ACHN (cell line): ENCODE results near the gene WFIKKN2.
"Not testable (repeated sequence)": the region's sequence is repeated elsewhere in the genome, so short reads cannot be mapped to it uniquely, and the experiment has no call there.

Experiments
- DNase-seq: peaks from one replicate; pipeline ENCODE4 v3.0.0-alpha.2; 2015
- in situ Hi-C: cut with HindIII; loops from 2 replicates; pipeline ENCODE4 v1.10.0; 2017; ENCODE audit warnings: low sequenced_read_pairs, low pct_ligation_motif_present, low pct_unique_long_range_greater_than_20kb

WFIKKN2 gene

DNA sequence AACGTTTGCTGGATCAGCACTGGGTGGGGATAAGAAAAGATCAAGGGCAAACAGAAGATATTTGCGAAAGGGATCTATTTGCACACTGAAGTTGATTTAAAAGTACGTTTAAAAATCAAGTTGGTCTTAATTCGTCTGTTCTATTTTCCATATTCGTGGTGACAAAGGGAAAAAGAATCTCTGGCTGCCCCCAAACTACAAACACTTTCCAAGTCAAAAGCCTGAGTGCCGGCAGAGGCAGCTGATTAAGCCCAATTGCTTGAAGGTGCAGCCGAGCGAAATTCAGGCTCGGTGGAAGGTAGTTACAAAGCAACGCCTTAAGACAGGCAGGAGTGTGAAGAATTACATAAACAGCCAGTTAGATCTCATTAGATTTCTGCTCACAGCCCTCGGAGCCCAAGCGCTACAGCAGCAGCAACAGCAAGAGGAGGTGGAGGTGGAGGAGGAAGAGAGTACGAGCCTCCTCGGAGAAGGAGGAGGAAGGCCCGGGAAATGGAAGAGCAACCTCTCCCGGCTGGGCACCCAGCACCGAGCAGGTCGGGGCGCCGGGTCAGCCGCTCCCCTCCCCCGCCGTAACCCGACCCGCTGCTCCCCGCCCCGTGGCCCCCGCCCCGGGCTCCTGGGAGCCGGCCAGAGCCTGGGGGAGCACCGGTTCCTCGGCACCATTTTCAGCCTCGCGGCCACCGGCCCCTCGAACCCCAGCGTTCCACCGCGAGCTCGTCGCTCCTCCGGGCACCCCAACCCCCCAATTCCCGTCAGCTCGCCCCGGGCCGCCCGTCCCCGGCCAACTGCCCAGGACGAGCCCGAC, 29.9 kb downstream of the WFIKKN2 start:
- peak; percentile 57 for DNase-seq
- in situ Hi-C loops, result no loop called here

DNA sequence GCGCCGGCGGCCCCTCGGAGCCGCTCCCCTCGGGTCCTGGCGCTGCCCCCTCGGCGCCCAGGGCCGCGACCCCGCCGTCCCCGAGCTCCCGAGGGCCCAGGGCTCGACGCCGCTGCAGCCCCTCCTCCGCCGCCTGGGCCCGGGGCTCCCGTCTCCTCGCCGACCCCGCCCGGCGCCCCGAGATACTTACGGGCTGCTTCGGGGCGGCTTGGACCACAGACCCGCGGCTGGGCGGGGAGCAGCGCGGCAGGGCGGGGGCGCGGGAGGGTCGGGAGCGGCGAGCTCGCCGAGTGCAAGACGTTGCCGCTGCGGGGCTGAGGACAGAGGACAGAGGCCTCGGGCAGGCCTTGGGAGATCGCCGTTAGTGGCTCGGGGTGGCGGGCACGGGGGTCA, 30.5 kb downstream of the WFIKKN2 start:
- in situ Hi-C loops, result no loop called here
- no peak for DNase-seq

DNA sequence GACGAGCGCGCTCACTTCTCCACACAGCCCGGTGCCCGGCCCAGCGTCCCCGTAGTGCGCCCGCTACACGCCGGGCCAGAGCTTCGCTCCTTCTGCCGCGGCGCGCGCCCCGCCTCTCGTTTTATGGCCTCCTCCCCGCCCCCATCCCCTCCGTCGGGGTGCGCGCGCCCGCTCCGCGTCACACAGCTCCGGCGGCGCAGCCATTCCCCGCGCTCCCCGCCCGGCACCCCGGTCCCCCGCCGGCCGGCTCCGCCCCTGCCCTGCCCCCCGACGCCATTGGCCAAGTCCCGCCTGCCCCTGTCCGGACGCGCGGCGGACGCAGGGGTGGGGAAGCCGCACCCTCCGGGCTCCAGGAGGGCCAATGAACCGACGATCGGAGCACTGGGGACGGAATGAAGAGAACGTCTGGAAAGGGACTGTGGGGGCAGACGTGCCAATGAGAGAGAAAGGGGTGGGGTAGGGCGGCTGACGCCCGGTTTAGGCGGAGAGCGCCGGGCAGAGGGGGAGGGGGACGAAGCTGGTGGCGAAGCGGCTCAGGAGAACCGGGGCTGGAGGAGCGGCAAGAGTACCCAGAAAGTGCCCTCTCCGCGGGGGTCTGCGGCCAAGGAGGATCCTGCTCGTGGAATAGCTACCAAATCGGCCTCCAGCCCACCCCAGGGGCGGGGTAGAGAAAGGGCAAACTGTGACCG, 31.0 kb downstream of the WFIKKN2 start, which contains the start of gene TOB1:
TSS of gene TOB1 (minus strand) at position 94 of the 689 bp plus-strand sequence. CDS start 2,337 bp downstream, outside the sequence.
- peak; percentile 98 for DNase-seq
- in situ Hi-C loops, result no loop called here

DNA sequence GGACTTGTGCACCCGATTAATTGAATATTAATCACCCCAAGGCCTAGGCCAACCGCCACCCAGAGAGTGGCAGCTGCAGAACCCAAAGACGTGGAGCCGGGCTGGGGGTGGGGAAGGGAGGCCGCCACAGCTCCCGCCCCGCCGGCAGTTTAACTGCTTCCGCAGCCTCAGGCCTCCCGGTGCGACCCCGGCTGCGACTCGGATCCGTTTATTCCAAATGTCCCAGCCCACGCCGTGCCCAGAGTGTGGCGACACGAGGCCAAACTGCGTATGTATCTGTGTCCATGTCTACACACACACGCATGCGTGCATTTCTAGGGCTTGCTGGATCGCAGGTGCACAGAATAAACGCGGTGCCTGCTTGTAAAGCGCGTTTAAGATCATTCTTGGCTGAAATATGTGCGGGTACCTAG, 31.6 kb downstream of the WFIKKN2 start:
- in situ Hi-C loops, result no loop called here
- DNase-seq, result no peak

DNA sequence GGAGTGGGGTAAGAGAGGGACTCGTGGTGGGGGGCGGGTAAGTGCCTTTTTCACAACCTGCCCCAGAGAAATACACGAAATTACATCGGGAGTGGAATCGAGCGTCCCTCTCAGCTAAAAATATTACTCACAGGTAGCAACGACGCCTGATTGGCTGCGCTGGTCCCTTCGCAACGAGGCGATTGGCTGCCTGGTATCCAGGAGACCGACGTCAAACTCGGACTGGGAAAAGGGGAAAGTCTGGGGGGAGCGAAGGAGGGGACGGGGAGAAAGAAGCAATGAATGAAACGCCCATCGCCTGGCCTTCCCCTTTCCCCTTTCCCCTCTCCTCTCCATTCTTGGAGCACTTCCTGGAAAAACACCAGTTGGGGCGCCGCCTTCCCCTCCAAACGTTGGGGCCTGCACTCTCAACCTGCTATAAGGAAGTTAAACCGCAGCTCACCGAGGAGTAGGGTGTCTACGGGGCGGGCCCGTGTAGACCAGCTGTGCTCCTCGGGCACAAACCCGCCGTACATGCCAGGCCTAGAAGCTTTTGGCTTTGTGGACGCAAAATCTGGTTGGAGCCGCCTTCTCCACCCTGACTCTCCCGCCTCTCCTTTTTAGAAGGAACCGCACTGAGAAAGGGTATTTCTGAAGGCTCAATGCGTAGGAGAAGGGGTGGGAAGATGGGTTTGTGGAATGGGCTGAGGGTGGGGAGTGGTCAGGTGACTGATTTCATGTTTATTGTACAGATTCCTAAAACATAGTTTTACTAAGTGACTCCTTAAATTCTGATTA, 32.2 kb downstream of the WFIKKN2 start:
- in situ Hi-C loops, result no loop called here
- DNase-seq, result peak; percentile 99

DNA sequence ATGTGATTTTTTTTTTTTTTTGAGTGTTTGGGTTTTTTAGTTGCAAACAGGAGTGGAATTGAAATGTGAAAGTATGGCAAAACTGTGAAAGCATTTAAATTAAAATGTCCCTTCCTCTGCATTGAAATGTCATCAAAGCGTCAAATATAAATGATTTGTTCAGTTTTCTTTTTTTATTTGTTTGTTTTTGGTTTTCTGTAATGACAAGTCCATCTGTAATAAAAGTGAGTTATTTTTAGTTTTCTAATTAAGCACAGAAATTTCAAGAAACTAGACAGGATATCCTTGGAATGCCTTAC, 32.7 kb downstream of the WFIKKN2 start:
- DNase-seq, result no peak
- in situ Hi-C loops, result no loop called here

DNA sequence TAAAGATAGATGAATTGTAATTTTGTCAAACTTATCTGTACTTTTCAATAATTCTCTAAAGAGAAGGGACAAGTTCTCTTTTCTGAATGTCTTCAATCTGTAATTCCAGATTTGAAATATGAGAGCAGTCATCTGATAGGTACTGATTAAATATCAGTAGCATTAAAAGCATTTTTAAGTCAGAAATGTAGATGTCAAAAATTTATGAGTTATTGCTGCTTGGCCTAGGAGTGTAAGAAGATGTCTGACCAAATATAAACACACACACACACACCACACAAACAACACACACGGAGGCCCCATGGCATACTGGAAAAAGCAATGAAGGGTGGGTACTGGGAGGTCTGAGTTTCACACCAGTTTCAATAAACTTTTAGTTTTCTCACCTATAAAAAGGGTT, 33.2 kb downstream of the WFIKKN2 start:
- in situ Hi-C loops, result no loop called here
- no peak for DNase-seq

DNA sequence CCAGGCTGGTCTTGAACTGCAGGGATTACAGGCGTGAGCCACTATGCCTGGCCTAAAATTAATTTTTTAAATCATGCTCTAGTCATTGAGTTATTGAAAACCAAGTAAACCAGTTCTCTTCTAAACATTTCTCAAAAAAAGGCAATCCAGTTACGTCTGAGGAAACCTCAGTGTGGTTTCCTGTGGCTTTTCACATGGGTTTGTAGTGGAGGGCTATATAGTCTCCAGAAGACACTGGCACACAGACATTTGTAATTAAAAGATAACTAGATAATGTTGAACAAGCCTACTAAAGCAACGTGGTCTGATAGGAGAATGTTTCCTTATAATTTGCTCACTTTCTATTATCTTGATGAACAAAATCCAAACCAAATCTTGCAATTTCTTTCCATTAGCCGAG, 36.0 kb downstream of the WFIKKN2 start:
- in situ Hi-C loops, result no loop called here
- no peak for DNase-seq

DNA sequence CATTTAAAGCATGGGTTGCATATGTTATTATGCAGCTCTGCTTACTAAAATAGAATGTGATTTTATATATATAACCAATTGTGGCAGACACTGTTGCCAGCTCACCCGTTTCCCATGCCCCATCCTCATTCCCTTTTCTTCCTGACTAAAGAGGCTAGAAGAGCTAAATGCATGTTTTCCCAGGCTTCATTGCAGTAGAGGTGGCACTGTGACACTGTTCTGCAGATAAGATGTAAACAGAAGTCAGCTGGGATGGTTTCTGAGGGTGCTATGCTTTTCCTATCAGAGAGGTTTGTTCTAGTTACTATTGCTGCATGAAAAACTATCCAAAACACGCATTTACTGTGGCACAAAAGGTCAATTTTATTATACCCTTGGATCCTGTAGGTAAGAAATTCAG, 36.5 kb downstream of the WFIKKN2 start:
- no peak for DNase-seq
- in situ Hi-C loops, result no loop called here

DNA sequence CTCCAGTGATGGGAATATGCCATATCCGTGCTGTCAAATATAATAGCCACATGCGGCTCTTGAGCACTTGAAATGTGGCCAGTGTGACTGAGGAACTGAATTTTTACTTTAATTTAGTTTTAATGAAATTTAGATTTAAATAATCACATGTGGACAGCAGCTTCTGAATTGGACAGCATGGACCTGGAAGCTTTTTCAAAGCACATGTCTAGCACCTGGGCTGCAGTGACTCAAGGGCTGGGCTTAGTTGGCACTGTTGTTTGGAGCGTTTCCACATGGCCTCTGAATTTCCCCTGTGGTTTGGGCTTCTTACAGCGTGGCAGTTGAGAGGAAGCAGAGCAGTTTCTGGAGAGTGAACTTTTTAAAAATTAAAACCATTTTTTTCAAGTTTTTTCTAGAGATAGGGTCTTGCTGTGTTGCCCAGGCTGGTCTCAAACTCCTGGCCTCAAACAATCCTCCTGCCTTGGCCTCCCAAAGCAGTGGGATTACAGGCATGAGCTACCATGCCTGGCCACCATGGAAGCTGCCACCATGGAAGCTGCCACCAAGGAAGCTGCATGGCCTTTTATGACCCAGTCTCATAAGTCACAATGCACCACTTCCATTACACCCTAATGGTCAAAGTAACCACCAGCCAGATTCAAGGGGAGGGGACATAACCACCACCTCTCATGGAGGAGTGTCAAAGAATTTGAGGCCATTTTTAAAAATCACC, 37.5 kb downstream of the WFIKKN2 start:
- DNase-seq, result no peak
- in situ Hi-C loops, result no loop called here

DNA sequence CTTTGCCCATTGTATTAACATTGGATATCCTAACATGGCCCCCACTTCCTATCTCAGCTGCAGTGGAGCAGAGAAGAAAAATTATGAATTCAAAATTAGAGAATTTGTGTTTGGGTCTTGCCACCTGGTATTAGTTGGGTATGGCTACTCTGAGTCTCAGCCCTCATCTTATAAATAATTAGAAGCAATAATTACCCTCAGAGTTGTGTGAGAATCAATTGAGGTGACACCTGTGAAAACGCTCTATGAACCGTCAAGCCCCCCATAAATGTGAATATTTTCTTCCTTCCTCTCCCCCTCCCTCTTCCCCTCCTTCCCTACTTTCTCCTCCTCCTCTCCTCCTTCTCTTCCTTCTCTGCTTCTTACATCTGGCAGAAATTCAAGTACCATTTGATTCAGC, 39.7 kb downstream of the WFIKKN2 start:
- in situ Hi-C loops, result no loop called here
- DNase-seq, result no peak

DNA sequence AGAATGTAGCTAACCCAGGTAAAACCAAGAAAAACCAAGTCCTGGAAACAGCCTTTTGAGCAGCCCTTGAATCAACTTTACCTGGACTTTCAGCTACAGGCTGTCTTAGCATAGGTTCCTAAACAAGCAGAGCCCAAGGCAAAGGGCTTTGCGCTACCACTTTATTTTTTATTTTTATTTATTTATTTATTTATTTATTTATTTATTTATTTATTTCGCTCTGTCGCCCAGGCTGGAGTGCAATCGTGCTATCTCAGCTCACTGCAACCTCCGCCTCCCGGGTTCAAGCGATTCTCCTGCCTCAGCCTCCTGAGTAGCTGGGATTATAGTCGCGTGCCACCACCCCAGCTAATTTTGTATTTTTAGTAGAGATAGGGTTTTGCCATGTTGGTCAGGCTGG, 41.7 kb downstream of the WFIKKN2 start:
- in situ Hi-C loops, DNase-seq: not testable (repeated sequence)

DNA sequence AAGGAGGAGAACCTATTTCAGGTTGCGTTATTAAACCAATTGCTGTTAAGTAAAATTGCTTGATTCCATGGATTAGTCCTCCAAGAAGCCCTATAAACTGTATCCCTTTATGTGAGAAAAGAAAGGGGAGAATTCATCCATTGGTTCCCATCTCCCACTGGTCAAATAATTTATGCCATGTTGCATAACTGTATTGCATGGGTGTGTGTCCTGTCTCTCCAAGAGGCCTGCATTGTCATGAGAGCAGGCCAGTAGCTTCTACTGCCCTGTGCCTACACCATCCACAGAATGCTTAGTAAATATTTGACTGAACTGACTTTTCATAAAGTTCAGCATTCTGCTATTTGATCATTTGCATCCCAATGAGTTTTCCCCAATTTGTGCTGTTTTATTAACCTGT, 42.5 kb downstream of the WFIKKN2 start:
- DNase-seq, result no peak
- in situ Hi-C loops, result no loop called here

DNA sequence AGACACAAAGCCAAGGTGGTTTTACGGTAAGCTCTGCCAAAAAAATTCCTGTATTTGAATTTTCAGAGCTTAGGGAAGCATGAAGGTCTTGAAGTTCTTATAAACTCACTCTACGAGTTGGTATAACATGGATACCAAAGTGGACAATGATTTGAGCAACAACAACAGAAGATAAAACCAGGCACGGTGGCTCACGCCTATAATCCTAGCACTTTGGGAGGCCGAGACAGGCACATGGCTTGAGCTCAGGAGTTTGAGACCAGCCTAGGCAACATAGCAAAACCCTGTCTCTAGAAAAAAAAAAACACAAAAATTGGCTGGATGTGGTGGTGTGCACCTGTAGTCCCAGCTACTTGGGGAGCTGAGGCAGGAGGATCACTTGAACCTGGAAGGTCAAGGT, 43.7 kb downstream of the WFIKKN2 start:
- DNase-seq, result no peak
- in situ Hi-C loops, result no loop called here

DNA sequence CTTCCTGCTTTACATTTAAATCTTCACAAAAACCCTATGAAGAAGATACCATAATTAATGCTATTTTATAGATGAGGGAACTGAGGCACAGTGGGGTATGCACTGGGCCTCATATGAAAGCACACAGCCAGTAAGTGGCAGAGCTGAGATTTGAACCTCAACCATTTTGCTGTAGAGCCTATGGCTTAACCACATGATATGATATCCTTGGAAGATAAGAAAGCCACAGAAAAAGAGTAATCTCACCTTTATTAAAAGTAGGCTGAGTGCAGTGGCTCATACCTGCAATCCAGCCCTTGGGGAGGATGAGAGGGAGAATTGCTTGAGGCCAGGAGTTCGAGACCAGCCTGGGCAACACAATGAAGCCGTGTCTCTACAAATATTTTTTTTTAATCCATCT, 45.8 kb downstream of the WFIKKN2 start:
- no peak for DNase-seq
- in situ Hi-C loops, result no loop called here

DNA sequence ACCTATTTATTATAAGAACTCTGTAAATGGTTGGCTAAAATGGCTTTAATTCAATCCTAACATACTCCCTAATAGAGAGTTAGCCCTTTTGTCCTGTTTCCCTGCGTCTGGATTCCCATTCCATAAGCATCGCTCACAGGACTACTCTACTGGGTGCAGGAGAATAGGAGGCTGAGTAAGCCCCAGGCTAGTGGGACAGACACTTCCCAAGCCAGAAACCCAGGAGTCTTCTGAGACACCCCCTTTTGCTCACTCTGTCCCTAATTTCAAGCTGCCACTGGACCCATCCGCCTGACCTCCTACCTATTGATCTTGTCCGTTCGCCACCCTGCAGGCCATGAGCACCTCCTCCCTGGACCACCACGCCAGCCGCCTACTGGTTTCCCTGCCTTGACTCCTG, 47.5 kb downstream of the WFIKKN2 start:
- in situ Hi-C loops, result no loop called here
- peak; percentile 31 for DNase-seq

DNA sequence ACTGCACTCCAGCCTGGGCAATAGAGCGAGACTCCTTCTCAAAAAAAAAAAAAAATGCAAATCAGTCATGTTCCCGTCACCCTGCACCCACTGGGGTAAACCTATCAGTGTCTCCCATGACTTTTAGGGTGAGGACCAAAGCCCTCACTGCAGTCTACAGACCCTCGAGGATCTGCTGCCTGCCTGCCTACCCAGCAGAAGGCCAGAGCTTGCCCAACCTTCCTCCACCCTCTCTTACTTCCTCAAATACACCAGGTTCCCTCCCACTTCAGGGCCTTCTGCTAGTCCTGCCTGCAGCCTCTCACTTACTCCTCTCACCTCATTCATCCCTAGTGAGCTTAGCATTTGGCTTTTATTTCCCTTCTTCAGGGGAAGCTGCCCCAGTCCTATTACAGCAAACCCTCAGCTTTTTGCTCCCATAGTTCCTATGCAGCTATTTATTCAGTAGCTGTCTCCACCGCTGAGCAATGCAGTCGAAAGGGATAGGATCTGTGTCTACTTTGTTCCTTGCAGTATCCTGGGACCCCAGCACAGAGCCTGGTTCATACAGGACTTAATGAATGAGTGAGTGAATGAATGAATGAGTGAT, 48.6 kb downstream of the WFIKKN2 start:
- in situ Hi-C loops, result no loop called here

DNA sequence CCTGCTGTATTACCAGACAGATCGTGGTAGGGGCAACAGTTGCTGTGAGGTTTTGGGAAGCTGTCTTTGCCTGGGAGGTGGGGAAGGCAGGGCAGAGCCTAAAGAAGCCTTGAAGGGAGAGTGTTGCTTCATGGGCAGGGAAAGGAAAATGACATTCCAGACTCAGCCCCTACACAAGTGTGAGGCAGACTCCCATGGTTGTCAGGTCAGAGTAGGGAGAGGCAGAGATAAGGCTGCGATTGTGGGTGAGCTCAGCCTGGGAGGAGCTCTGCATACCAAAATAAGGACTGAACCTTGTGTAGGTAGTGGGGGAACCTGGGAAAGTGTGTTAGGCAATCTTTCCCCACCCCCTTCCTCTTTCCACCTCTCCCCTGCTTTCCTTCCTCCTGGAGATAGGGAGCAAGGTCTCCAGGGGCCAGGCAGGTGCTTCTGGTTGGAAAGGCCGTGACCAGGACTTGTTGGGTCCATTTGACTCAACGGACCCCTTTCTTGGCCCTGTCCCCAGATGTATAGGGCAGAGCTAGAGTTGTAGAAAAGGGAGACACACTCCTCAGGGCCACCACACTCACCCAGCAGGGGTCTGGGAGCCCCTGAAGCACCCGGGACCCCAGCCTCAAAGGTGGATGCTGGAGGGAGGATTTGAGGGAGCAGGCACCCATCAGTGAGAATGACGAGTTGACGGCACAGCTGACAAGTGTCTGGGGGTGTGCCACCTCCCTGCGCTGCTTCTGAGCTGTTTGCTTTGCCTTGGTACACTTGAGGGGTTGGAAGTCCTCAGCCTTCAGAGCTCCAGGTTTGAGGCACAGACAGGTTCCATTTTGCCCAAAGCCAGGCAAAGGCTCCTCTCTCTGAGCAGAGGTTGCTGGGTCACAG, 49.3 kb downstream of the WFIKKN2 start:
- DNase-seq, result no peak
- in situ Hi-C loops, result no loop called here

More for the DNA sequence above, 48.6 kb downstream of the WFIKKN2 start:
- no peak for DNase-seq
